Skeletal muscle tissue (tissue), 4 donors: ENCODE results near the gene PPP1R11. TPM values are rescaled to one million over a fixed set of nuclear protein-coding genes. Genes with fewer than 3 reads are reported as not detected.
"Not testable (repeated sequence)": the region's sequence is repeated elsewhere in the genome, so short reads cannot be mapped to it uniquely, and the experiment has no call there.

Experiments used
- H3K27ac ChIP-seq: one replicate; pipeline ENCODE4 v1.7.0; 2013; ENCODE audit warnings: mild to moderate bottlenecking, low read depth, low read length, inconsistent platforms
- H3K27me3 ChIP-seq, 3 donors: one replicate each; pipeline ENCODE4 v1.7.0; 2013; ENCODE audit warnings: low read length in 3 of 3; ENCODE audit not compliant: control insufficient read depth in 3 of 3, insufficient read depth in 3 of 3
- H3K36me3 ChIP-seq, 3 donors: one replicate each; pipeline ENCODE4 v1.7.0; 2013; ENCODE audit warnings: low read length in 3 of 3; ENCODE audit not compliant: control insufficient read depth in 3 of 3, insufficient read depth in 3 of 3
- H3K4me1 ChIP-seq, 3 donors: one replicate each; pipeline ENCODE4 v1.7.0; 2013; ENCODE audit warnings: low read length in 3 of 3, mild to moderate bottlenecking in 3 of 3; ENCODE audit not compliant: control insufficient read depth in 3 of 3, insufficient read depth in 3 of 3
- H3K4me3 ChIP-seq, 3 donors: one replicate each; pipeline ENCODE4 v1.7.0; 2013; ENCODE audit warnings: low read length in 3 of 3
- H3K9ac ChIP-seq, 3 donors: one replicate each; pipeline ENCODE4 v1.7.0; 2013; ENCODE audit warnings: low read length in 3 of 3, mild to moderate bottlenecking in 3 of 3, moderate library complexity in 2 of 3, low read depth in 1 of 3
- H3K9me3 ChIP-seq, 3 donors: one replicate each; pipeline ENCODE4 v1.7.0; 2013; ENCODE audit warnings: low read length in 3 of 3; ENCODE audit not compliant: control insufficient read depth in 3 of 3
- total RNA-seq: library from RNA; depleted of rRNA; stranded (reverse); fragments of >200 nt; gene quantifications from one replicate; pipeline ENCODE4 v1.2.3, GENCODE V29; 2014
- donor health status: Osteomylitis.

PPP1R11 gene
- total RNA-seq, result 6.8 TPM

- Histone ChIP-seq H3K4me1 (peaks cover 20 to 21% (median 21%) of the 10 kb centered on the region in 3 donors), H3K9ac (peak within 1 kb of the TSS; percentile 72 to 94 (median 88)), H3K27me3 (peaks cover 13 to 14% (median 14%) of the 10 kb centered on the region in 3 donors), H3K36me3 (peaks cover 9 to 20% (median 17%) of the 10 kb centered on the region in 3 donors), H3K9me3 (no peaks in the 10 kb centered on the region), H3K27ac (peak within 1 kb of the TSS; percentile 72), H3K4me3 (peak within 1 kb of the TSS; percentile 84 to 97 (median 84))
These were observed at the start of gene PPP1R11 for GRCh38 chr6:30066577-30067459. PPP1R11 (plus strand) TSS chr6:30067198; CDS start chr6:30067411, 213 bp downstream.

- no peaks in the 10 kb centered on the region for H3K4me1 ChIP-seq
These were observed 47.2 kb upstream of the PPP1R11 start for GRCh38 chr6:30019819-30020218.

GRCh38 chr6:30020626-30021025 is 46.4 kb upstream of the PPP1R11 start:
- Histone ChIP-seq H3K27ac (no peak overlapping the region), H3K36me3 (peaks cover 0 to 7% (median 5%) of the 10 kb centered on the region in 3 donors), H3K9ac (no peak overlapping the region), H3K4me1 (no peaks in the 10 kb centered on the region), H3K27me3 (no peaks in the 10 kb centered on the region), H3K4me3 (no peak overlapping the region), H3K9me3 (no peaks in the 10 kb centered on the region)

More at GRCh38 chr6:30019819-30020218, 47.2 kb upstream of the PPP1R11 start:
- Histone ChIP-seq H3K36me3 (peaks cover 0 to 7% (median 5%) of the 10 kb centered on the region in 3 donors), H3K9ac (no peak overlapping the region), H3K4me3 (no peak overlapping the region), H3K27ac (no peak overlapping the region), H3K9me3 (no peaks in the 10 kb centered on the region), H3K27me3 (no peaks in the 10 kb centered on the region)

GRCh38 chr6:30022189-30022588 is 44.8 kb upstream of the PPP1R11 start:
- Histone ChIP-seq H3K27ac (no peak overlapping the region), H3K4me3 (no peak overlapping the region), H3K36me3 (peaks cover 0 to 7% (median 5%) of the 10 kb centered on the region in 3 donors), H3K4me1 (no peaks in the 10 kb centered on the region), H3K27me3 (no peaks in the 10 kb centered on the region), H3K9me3 (no peaks in the 10 kb centered on the region), H3K9ac (no peak overlapping the region)

GRCh38 chr6:30022712-30023111 is 44.3 kb upstream of the PPP1R11 start:
- H3K4me3 ChIP-seq, H3K9ac ChIP-seq, H3K9me3 ChIP-seq, H3K27me3 ChIP-seq, H3K27ac ChIP-seq, H3K4me1 ChIP-seq, H3K36me3 ChIP-seq: not testable (repeated sequence)

GRCh38 chr6:30025186-30025585 is 41.8 kb upstream of the PPP1R11 start:
- Histone ChIP-seq H3K27me3 (no peaks in the 10 kb centered on the region), H3K9me3 (no peaks in the 10 kb centered on the region), H3K4me1 (no peaks in the 10 kb centered on the region), H3K9ac (no peak overlapping the region), H3K27ac (no peak overlapping the region), H3K36me3 (peaks cover 0 to 2% (median under 1%) of the 10 kb centered on the region in 3 donors), H3K4me3 (no peak overlapping the region)

- H3K27me3 ChIP-seq, result no peaks in the 10 kb centered on the region
- no peaks in the 10 kb centered on the region for H3K4me1 ChIP-seq
- H3K27ac ChIP-seq, result no peak overlapping the region
- H3K4me3 ChIP-seq, result no peak overlapping the region
- peaks cover 0 to under 1% (median 0%) of the 10 kb centered on the region in 3 donors for H3K36me3 ChIP-seq
- no peak overlapping the region for H3K9ac ChIP-seq
- H3K9me3 ChIP-seq, result no peaks in the 10 kb centered on the region
These were observed 37.4 kb upstream of the PPP1R11 start for GRCh38 chr6:30029588-30029987.

GRCh38 chr6:30031381-30031780 is 35.6 kb upstream of the PPP1R11 start:
- Histone ChIP-seq H3K9ac (no peak overlapping the region), H3K4me1 (no peaks in the 10 kb centered on the region), H3K4me3 (no peak overlapping the region), H3K36me3 (peaks cover 0 to 4% (median 0%) of the 10 kb centered on the region in 3 donors), H3K27ac (no peak overlapping the region), H3K9me3 (no peaks in the 10 kb centered on the region), H3K27me3 (no peaks in the 10 kb centered on the region)

- not testable (repeated sequence) for H3K27ac ChIP-seq, H3K9me3 ChIP-seq, H3K4me3 ChIP-seq, H3K27me3 ChIP-seq, H3K4me1 ChIP-seq, H3K36me3 ChIP-seq, H3K9ac ChIP-seq
These were observed 33.6 kb upstream of the PPP1R11 start for GRCh38 chr6:30033440-30033839.

GRCh38 chr6:30035784-30036183 is 31.2 kb upstream of the PPP1R11 start:
- Histone ChIP-seq H3K27ac (no peak overlapping the region), H3K4me1 (no peaks in the 10 kb centered on the region), H3K4me3 (no peak overlapping the region)

More at GRCh38 chr6:30035784-30036183, 31.2 kb upstream of the PPP1R11 start:
- H3K9me3 ChIP-seq, result no peaks in the 10 kb centered on the region
- peaks cover 0 to 4% (median 0%) of the 10 kb centered on the region in 3 donors for H3K36me3 ChIP-seq
- no peaks in the 10 kb centered on the region for H3K27me3 ChIP-seq
- H3K9ac ChIP-seq, result no peak overlapping the region
